Gastroesophageal sphincter (tissue), 3 donors: Measurements from ENCODE around the gene ACTR3.

Source experiments
- CTCF ChIP-seq, 4 experiments: fragments of 200-600 bp in 2 of 4; fragments of 450-650 bp in 2 of 4; sonication (generic) in 1 of 4; IDR thresholded peaks; one replicate each; pipeline ENCODE4 v1.5.1; 2017 to 2019; ENCODE audit warnings: antibody characterized with exemption in 4 of 4, mild to moderate bottlenecking in 2 of 4, moderate library complexity in 2 of 4
- EP300 ChIP-seq: sonication (generic); formaldehyde crosslinking; IDR thresholded peaks from one replicate; pipeline ENCODE4 v1.6.1; 2017; ENCODE audit warnings: antibody characterized with exemption, mild to moderate bottlenecking
- POLR2AphosphoS5 ChIP-seq: sonication (generic); formaldehyde crosslinking; IDR thresholded peaks from one replicate; pipeline ENCODE4 v1.6.1; 2017; ENCODE audit warnings: antibody characterized with exemption

GRCh38 chr2:113854208-113854607 lies 35.7 kb upstream of the ACTR3 start:
- no peak for TF ChIP-seq CTCF (IDR thresholded peaks at IDR 0.05)
- TF ChIP-seq POLR2AphosphoS5, result no peak
- TF ChIP-seq EP300, result no peak
